Activated CD8-positive, alpha-beta memory T cell treated with anti-CD3 and anti-CD28 coated beads for 48 hours (primary cell): ENCODE data around the gene WDCP.

ENCODE experiments used
- DNase-seq, 3 experiments: peaks; one replicate each; pipeline ENCODE4 v3.0.0-alpha.2; 2020; ENCODE audit warnings: low read depth in 2 of 3, low spot score in 2 of 3

The WDCP gene

GRCh38 chr2:24007693-24008092 lies 39.5 kb downstream of the WDCP start:
- DNase-seq: no peak

GRCh38 chr2:23994567-23994966 lies 52.6 kb downstream of the WDCP start:
- DNase-seq: no peak

- no peak for DNase-seq
Measured at GRCh38 chr2:23993736-23994269, 53.4 kb downstream of the WDCP start.

- no peak for DNase-seq
Measured at GRCh38 chr2:23992931-23993330, 54.3 kb downstream of the WDCP start.

- no peak for DNase-seq
Measured at GRCh38 chr2:23988371-23988770, 58.8 kb downstream of the WDCP start.
